Cardiac fibroblast (primary cell): ENCODE results near the gene ALKBH4.

Source experiments
- DNase-seq, 2 donors: peaks; one replicate each; pipeline versions ENCODE4 v3.0.0 to v3.0.0-alpha.2; 2010; ENCODE audit warnings: low read depth in 2 of 2
- H3K4me3 ChIP-seq, 2 donors: replicated peaks in 1 of 2; 1 replicate in 1 of 2; 2 replicates in 1 of 2; pipeline ENCODE4 v1.5.1; 2011; ENCODE audit warnings: low read depth in 2 of 2, low read length in 2 of 2, mild to moderate bottlenecking in 2 of 2, moderate library complexity in 1 of 2
- TF ChIP-seq, protein P1 (sequence below): IDR thresholded peaks from one replicate; pipeline ENCODE4 v1.5.1; 2011; ENCODE audit warnings: low read depth, mild to moderate bottlenecking, low read length, inconsistent platforms

The ALKBH4 gene

GRCh38 chr7:102446387-102447156 lies 18.1 kb downstream of the ALKBH4 start:
- TF ChIP-seq, protein P1, sequence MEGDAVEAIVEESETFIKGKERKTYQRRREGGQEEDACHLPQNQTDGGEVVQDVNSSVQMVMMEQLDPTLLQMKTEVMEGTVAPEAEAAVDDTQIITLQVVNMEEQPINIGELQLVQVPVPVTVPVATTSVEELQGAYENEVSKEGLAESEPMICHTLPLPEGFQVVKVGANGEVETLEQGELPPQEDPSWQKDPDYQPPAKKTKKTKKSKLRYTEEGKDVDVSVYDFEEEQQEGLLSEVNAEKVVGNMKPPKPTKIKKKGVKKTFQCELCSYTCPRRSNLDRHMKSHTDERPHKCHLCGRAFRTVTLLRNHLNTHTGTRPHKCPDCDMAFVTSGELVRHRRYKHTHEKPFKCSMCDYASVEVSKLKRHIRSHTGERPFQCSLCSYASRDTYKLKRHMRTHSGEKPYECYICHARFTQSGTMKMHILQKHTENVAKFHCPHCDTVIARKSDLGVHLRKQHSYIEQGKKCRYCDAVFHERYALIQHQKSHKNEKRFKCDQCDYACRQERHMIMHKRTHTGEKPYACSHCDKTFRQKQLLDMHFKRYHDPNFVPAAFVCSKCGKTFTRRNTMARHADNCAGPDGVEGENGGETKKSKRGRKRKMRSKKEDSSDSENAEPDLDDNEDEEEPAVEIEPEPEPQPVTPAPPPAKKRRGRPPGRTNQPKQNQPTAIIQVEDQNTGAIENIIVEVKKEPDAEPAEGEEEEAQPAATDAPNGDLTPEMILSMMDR = no peak
- no peak for DNase-seq
- no peak overlapping the region for H3K4me3 ChIP-seq

- TF ChIP-seq, protein P1 = no peak
- no peak overlapping the region for H3K4me3 ChIP-seq
- DNase-seq = no peak
Measured at GRCh38 chr7:102445674-102446071, 19.0 kb downstream of the ALKBH4 start.

- TF ChIP-seq, protein P1 = no peak
- DNase-seq = no peak
- no peak overlapping the region for H3K4me3 ChIP-seq
Measured at GRCh38 chr7:102444961-102445673, 19.5 kb downstream of the ALKBH4 start.

DNA sequence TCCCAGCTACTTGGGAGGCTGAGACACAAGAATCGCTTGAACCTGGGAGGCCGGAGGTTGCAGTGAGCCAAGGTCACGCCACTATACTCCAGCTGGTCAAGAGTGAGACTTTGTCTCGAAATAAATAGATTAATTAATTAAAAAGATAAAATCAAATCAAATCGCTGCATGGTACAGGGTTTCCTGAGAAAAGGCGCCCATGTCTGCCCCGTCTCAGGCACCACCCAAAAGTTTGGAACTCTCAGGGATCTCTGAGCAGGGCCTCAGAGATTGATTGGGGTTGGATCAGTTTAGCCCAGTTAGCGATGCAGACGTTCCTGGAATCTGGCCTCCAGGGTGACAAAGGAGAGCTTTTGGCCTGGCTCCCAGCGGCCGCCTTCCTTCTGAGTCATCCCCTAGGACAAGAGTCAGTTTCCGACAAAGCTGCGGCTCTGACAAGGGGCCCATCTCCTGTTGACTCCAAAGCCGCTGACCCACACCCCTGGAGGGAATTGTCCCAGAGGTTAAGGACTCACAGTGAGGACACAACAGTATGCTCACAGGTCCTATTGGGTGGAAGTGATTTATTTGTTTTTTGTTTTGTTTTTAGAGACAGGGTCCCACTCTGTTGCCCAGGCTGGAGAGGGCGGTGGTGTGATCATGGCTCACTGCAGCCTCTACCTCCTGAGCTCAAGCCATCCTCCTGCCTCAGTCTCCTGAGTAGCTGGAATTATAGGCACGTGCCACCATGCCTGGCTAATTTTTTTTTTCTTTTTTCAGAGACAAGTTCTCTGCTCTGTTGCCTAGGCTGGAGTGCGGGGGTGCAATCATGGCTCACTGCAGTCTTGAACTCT lies 24.5 kb downstream of the ALKBH4 start:
- no peak overlapping the region for H3K4me3 ChIP-seq
- TF ChIP-seq, protein P1 = peak; percentile 5
- DNase-seq = peak; percentile 75 to 84

DNA sequence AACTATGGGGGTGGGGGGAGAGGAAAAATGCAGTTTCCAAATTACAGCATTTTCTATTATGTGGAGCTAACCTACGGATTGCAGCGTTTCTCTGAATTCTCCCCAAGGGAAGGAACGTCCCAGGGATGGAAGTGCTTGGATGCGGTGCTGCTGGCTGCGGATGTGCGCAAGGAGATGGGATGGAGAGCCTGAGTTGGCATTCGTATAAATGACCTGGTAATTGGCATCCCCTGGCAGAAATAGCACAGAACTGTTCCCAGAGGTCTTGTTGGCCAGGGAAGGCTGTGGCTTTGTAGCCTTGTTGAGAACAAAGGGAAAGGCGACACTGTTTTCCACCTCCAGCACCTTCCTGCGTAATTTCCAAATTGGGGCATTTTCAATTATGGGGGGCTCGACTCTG lies 28.5 kb downstream of the ALKBH4 start:
- H3K4me3 ChIP-seq = no peak overlapping the region
- TF ChIP-seq, protein P1 = no peak
- DNase-seq = no peak

DNA sequence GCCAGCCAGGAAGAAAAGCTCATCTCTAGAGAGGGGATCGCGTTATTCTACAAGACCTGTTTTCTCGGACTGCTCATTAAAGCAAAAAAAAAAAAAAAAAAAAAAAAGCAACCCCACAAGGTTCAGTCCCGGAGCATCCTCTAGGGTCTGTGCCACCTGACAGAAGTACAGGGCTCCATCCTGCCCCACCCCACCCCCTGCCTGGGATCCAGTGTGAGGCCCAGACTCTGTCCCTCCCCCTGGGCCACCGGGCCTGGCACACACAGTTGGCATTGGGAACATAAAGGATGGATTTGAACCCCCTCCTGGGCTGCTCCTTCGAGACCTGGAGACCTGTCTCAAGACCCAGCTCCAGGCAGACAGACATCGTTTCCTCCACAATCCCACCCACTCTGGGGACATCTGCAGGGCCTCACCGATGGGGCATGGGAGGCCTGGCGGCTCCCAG lies 30.6 kb downstream of the ALKBH4 start:
- peak overlapping the region; percentile 70 to 73 for H3K4me3 ChIP-seq
- DNase-seq = peak; percentile 44
- TF ChIP-seq, protein P1 = no peak
